Caco-2 (cell line): ENCODE results near the gene SP2. TPM values are rescaled to one million over a fixed set of nuclear protein-coding genes. Genes with fewer than 3 reads are reported as not detected.

Experiments
- BruUV-seq: library from RNA; stranded (reverse); fragments of 400-500 nt; replicated peaks from 2 replicates; lab custom pipeline; 2021; lab: Mats Ljungman, UMichigan
- CTCF ChIA-PET: fragments of 300-600 bp; sonication (Branson Sonifier 250); formaldehyde crosslinking; loops from one replicate; lab custom pipeline; 2022; ENCODE audit warnings: antibody characterized with exemption; lab: Charles Lee
- POLR2A ChIA-PET: fragments of 300-600 bp; sonication (Branson Sonifier 250); formaldehyde crosslinking; loops from one replicate; lab custom pipeline; 2022; ENCODE audit warnings: antibody characterized with exemption; lab: Charles Lee
- DNase-seq, 2 experiments: peaks; one replicate each; pipeline versions ENCODE4 v3.0.0 to v3.0.0-alpha.2; 2020 to 2022
- H3K27me3 ChIP-seq: replicated peaks from 2 replicates; pipeline ENCODE4 v1.6.0; 2011; ENCODE audit warnings: low read length; ENCODE audit not compliant: control insufficient read depth, insufficient read depth
- H3K36me3 ChIP-seq: 2 replicates; pipeline ENCODE4 v1.5.1; 2011; ENCODE audit warnings: low read length; ENCODE audit not compliant: control insufficient read depth, insufficient read depth
- H3K4me1 ChIP-seq: fragments of 250-450 bp; sonication (Bioruptor Pico); 2 replicates; pipeline ENCODE4 v1.5.1; 2020; ENCODE audit warnings: mild to moderate bottlenecking
- H3K4me3 ChIP-seq: 2 replicates; pipeline ENCODE4 v1.5.1; 2011; ENCODE audit warnings: low read depth, mild to moderate bottlenecking, control low read depth, low read length
- H3K9me3 ChIP-seq: fragments of 250-450 bp; sonication (Bioruptor Pico); 2 replicates; pipeline ENCODE4 v1.5.1; 2020; ENCODE audit warnings: mild to moderate bottlenecking, moderate library complexity
- H3K27ac Mint-ChIP-seq: one replicate; pipeline ENCODE4 v1.8.0; 2022; ENCODE audit warnings: mixed read lengths; ENCODE audit not compliant: unreplicated experiment
- H3K27me3 Mint-ChIP-seq: one replicate; pipeline ENCODE4 v1.8.0; 2022; ENCODE audit warnings: mixed read lengths; ENCODE audit not compliant: insufficient read depth, unreplicated experiment
- H3K36me3 Mint-ChIP-seq: one replicate; pipeline ENCODE4 v1.8.0; 2022; ENCODE audit warnings: mild to moderate bottlenecking, mixed read lengths; ENCODE audit not compliant: insufficient read depth, unreplicated experiment
- H3K4me1 Mint-ChIP-seq: one replicate; pipeline ENCODE4 v1.8.0; 2022; ENCODE audit warnings: low read depth, mixed read lengths; ENCODE audit not compliant: unreplicated experiment
- H3K4me3 Mint-ChIP-seq: one replicate; pipeline ENCODE4 v1.8.0; 2022; ENCODE audit warnings: mild to moderate bottlenecking, moderate library complexity, mixed read lengths; ENCODE audit not compliant: unreplicated experiment
- H3K9me3 Mint-ChIP-seq: one replicate; pipeline ENCODE4 v1.8.0; 2022; ENCODE audit warnings: mixed read lengths; ENCODE audit not compliant: unreplicated experiment
- CTCF ChIP-seq, 2 experiments: fragments of 200-600 bp in 1 of 2; IDR thresholded peaks; 1 replicate in 1 of 2; 2 replicates in 1 of 2; pipeline versions ENCODE4 v1.5.1 to v1.8.0; 2011 to 2022; ENCODE audit warnings: antibody characterized with exemption in 1 of 2, control low read depth in 1 of 2, inconsistent platforms in 1 of 2, low read depth in 1 of 2, low read length in 1 of 2, mild to moderate bottlenecking in 1 of 2, moderate library complexity in 1 of 2; ENCODE audit not compliant: insufficient read depth in 1 of 2, severe bottlenecking in 1 of 2, unreplicated experiment in 1 of 2
- intact Hi-C: fragments of 100-400 bp; cut with micrococcal nuclease; formaldehyde crosslinking; loops from one replicate; pipeline ENCODE4 v1.10.0; 2022; ENCODE audit not compliant: unreplicated experiment
- total RNA-seq: library from RNA; stranded (reverse); gene quantifications from 2 replicates; pipeline ENCODE4 v1.2.3, GENCODE V29; 2022

The SP2 gene
- total RNA-seq, 1 experiment from 2014 or later = 25.2 TPM

GRCh38 chr17:47879776-47880454 is 16.1 kb upstream of the SP2 start:
- Mint-ChIP-seq H3K9me3 (no peaks in the 10 kb centered on the region), H3K27me3 (no peaks in the 10 kb centered on the region), H3K4me1 (peaks cover 42% of the 10 kb centered on the region), H3K27ac (no peak overlapping the region), H3K4me3 (no peak overlapping the region), H3K36me3 (peaks cover 7% of the 10 kb centered on the region)
- H3K4me1 ChIP-seq = peaks cover 66% of the 10 kb centered on the region
- TF ChIP-seq CTCF (IDR thresholded peaks at IDR 0.05; ENCODE audit: insufficient read depth in 1 of 2, low read depth in 1 of 2, low read length in 1 of 2, severe bottlenecking in 1 of 2, unreplicated experiment in 1 of 2) = no peak
- intact Hi-C loops = no loop called here
- ChIA-PET CTCF (interaction anchor here (0.7 to 2.5 kb wide), 6 partner anchors 10 to 49 kb away, joined by 3 to 8 read pairs (median 5); partner anchors contain the start of genes LRRC46 and MRPL10), POLR2A (interaction anchor here (0.7 to 0.9 kb wide), 3 partner anchors 16 to 61 kb away, joined by 3 to 4 read pairs (median 4); partner anchors contain the start of genes PNPO and SP2)
- H3K4me3 ChIP-seq = no peak overlapping the region
- H3K9me3 ChIP-seq = no peaks in the 10 kb centered on the region
- no TSS peak for BruUV-seq
- H3K27me3 ChIP-seq = no peaks in the 10 kb centered on the region
- no peak for DNase-seq
- H3K36me3 ChIP-seq = no peaks in the 10 kb centered on the region

- BruUV-seq = no TSS peak
- intact Hi-C loops = no loop called here
These were observed 13.8 kb upstream of the SP2 start for GRCh38 chr17:47882247-47882646.

More at GRCh38 chr17:47882247-47882646, 13.8 kb upstream of the SP2 start:
- no peaks in the 10 kb centered on the region for H3K9me3 Mint-ChIP-seq
- peaks cover 42% of the 10 kb centered on the region for H3K4me1 Mint-ChIP-seq
- no peaks in the 10 kb centered on the region for H3K27me3 Mint-ChIP-seq
- no peak overlapping the region for H3K4me3 ChIP-seq
- H3K27me3 ChIP-seq = no peaks in the 10 kb centered on the region
- ChIA-PET POLR2A (no interaction called here), CTCF (interaction anchor here (1.4 to 15.7 kb wide), 3 partner anchors 8 to 37 kb away, joined by 7 to 904 read pairs (median 8); partner anchors contain the start of genes SCRN2, SP2 and SP6)
- no peak for DNase-seq
- TF ChIP-seq CTCF (IDR thresholded peaks at IDR 0.05; ENCODE audit: insufficient read depth in 1 of 2, low read depth in 1 of 2, low read length in 1 of 2, severe bottlenecking in 1 of 2, unreplicated experiment in 1 of 2) = no peak
- H3K4me3 Mint-ChIP-seq = no peak overlapping the region
- H3K36me3 Mint-ChIP-seq = peaks cover 7% of the 10 kb centered on the region
- peaks cover 71% of the 10 kb centered on the region for H3K4me1 ChIP-seq
- H3K27ac Mint-ChIP-seq = no peak overlapping the region
- no peaks in the 10 kb centered on the region for H3K36me3 ChIP-seq
- no peaks in the 10 kb centered on the region for H3K9me3 ChIP-seq
